ENCODE data around the gene PGAP6. TPM values are rescaled to one million over a fixed set of nuclear protein-coding genes. Genes with fewer than 3 reads are reported as not detected.

The PGAP6 gene
- total RNA-seq, 4 donors from 2014 or later, result 18.3 to 43.5 (median 28.3) TPM

DNA sequence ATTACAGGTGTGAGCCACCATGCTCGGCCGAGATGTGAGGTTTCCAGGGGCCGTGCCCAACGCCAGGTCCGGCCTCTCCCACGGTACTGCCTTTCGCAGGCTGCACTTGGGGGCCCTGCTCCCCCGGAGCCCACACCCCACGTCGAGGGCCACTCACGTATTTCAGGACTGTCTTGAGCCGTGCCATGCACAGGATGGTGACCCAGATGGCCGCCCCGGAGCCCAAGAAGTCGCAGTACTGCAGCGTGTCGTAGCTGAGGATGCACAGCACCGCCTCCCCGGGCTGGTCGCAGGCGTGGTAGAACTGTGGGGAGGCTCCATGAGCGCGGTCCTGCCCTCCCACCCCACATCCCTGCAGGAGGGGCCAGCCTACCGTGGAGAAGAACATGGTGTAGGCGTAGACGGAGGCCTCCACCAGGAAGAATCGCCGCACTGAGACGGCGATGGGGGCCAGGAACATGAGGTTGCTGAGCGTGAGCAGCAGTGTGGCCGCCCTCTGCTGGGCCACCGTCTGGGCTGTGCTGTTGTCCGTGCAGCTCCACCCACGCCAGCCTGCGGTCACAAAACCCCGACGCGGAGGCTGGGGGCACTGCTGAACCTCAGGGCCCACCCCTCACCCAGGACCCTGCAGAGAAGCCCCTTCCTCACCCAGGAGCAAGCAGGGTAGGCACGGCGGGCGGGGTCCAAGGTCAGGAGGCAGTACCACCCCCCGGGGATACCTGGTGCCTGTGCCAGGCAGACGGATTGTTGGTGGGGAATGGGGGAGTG lies 7.7 kb downstream of the PGAP6 start:
- TF ChIP-seq, protein P1, sequence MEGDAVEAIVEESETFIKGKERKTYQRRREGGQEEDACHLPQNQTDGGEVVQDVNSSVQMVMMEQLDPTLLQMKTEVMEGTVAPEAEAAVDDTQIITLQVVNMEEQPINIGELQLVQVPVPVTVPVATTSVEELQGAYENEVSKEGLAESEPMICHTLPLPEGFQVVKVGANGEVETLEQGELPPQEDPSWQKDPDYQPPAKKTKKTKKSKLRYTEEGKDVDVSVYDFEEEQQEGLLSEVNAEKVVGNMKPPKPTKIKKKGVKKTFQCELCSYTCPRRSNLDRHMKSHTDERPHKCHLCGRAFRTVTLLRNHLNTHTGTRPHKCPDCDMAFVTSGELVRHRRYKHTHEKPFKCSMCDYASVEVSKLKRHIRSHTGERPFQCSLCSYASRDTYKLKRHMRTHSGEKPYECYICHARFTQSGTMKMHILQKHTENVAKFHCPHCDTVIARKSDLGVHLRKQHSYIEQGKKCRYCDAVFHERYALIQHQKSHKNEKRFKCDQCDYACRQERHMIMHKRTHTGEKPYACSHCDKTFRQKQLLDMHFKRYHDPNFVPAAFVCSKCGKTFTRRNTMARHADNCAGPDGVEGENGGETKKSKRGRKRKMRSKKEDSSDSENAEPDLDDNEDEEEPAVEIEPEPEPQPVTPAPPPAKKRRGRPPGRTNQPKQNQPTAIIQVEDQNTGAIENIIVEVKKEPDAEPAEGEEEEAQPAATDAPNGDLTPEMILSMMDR (IDR thresholded peaks at IDR 0.05; ENCODE audit: low read depth), result no peak

DNA sequence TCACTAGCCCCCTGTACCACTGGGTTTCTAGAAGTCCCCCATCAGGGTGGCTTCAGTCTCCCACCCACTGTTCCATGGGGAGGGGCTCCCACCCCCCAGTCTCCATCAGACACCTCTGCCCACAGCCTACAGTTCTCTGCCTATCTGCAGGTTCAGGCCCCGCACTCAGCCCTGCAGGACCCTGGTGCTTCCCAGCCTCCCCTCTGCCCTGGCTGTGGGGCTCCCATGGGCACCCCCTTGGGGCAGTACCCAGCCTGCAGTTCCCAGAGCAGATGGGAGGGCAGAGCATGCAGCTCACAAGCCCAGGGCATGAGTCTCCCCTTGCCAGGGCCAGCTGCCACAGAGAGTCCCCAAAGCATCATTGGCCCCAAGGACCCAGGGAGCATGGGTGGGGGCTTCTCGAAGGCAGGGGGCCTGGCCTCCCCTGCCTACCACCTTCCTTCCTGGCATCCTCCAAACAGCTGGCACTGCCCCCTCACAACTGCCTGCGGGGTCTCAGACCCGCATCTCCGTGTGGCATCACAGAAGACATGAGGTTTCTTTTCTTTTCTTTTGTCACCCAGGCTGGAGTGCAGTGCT lies 8.7 kb downstream of the PGAP6 start:
- TF ChIP-seq, protein P1 (IDR thresholded peaks at IDR 0.05; ENCODE audit: low read depth), result no peak

DNA sequence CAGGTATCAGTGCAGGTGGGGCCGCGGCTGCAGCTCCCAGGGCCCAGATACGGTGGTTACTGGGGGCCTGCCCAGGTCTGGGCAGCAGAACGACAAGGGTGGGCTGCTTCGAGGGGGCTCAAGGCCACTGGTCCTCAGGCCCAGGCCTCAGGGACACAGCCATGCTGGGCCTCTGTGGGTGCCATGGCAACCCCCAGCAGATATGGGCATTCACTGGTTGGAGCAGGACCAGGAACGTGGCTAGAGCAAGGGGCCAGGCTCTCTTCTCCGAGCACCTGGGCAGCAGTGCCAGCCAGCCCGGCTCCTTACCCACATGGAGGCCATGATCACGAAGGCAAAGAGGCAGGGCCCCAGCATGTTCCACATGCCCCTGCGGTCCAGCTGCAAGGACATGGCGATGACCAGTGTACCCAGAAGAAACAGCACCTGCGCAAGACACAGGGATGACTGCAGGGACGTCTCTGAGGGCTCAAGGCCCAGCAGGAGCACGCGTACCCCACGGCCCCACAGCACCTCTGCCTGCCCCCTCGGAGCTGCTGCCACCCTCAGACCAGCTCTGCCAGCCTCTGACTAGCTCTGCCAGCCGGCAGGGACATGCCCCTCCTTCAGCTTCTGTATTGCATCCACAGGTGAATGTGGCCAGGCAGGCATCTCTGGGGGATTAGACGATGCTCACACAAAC lies 9.3 kb downstream of the PGAP6 start:
- TF ChIP-seq, protein P1 (IDR thresholded peaks at IDR 0.05; ENCODE audit: low read depth), result no peak

DNA sequence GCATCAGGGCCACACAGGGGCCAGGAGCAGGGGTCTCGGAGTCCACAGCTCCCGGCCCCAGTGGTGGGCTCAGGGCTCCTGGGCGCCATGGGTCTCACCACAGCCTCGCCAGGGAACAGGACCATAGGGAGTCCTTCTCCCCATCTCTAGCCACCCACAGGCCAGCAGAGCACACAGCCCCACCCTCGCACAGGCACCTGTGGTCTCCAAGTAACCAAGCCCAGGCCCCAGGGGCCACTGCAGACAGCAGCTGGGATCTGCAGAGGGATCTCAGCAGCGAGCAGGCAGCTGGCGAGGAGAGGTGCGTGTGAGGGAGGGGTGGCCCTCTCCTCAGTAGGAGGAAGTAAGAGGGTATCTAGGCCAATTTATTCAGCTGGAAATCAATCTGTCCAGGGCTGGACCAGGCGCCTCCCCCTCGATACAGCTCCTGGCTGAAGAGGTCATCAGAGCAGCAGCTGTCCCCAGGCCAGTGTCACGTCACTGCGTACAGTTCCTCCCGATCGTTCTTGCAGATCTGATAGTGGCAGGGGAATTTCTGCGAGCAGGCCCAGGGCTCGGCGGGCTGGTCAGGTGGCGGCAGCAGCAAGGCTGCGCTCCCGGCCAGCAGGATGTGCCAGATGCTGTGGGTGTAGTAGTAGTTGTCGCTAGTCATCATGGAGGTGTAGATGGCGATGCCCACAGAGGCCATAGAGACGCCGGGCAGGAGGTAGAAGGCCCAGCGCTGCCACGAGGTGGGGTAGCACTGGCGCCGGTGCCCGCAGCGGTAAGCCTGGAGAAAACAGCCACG lies 10.1 kb downstream of the PGAP6 start:
- TF ChIP-seq, protein P1 (IDR thresholded peaks at IDR 0.05; ENCODE audit: low read depth), result no peak

DNA sequence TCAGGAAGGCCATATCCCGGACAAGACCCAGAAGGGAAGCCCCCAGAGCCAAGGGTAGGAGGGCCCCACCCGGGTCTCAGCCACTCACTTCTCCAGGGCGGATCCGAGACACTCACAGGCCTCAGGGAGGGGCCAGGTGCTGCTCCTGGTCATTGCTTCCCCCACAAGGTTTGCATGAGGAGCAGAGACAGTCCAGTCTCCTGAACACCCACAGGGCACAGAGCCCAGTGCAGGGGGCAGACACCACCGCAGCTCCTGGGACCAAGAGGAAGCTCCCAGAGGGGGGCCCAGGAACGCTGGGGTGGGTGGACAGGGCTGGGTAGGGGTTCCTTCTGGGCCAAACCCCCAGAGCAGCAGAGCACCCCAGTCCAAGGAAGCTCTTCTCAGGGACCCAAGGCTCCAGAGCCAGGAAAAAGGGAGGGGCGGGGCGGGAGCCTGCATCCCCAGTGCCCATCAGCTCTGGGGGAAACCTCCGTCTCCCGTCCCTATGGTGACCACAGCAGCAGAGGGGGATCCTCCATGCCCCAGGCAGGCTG lies 10.7 kb downstream of the PGAP6 start:
- TF ChIP-seq, protein P1 (IDR thresholded peaks at IDR 0.05; ENCODE audit: low read depth), result no peak

DNA sequence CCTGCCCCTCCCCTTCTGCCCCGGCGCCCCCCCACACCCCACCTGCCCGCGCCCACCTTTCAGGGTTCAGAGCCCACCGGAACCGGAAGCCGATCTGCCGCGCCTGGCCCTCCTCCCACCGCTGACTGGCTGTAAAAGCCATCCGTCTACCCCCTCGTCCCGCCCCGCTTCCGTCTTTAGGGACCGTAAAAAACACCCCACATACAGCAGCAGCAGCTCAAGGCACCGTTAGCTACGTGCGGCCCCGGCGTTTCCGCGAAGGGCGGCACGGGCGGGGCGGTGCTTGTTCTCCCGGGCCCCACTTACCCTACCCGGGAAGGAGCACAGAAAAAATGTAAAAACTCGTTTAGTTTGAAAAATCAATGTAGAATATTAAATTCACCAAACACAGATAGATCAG lies 11.3 kb downstream of the PGAP6 start, which contains the start of gene MRPL28:
Gene MRPL28, minus strand, starts transcription at position 96 of the 400 bp plus-strand sequence. CDS start 320 bp downstream, outside the sequence.
- TF ChIP-seq, protein P1 (IDR thresholded peaks at IDR 0.05; ENCODE audit: low read depth), result no peak
